C4-2B (cell line): ENCODE data around the gene NIPAL1.

Source experiments
- CTCF ChIP-seq: fragments of 450-650 bp; conservative IDR thresholded peaks from 2 replicates; pipeline ENCODE4 v1.5.1; 2017; ENCODE audit warnings: mild to moderate bottlenecking
- ZFX ChIP-seq: fragments of 450-650 bp; IDR thresholded peaks from 2 replicates; pipeline ENCODE4 v1.6.1; 2017

- TF ChIP-seq CTCF (no peak), ZFX (no peak)
These were observed 23.0 kb downstream of the NIPAL1 start for GRCh38 chr4:48039561-48039960.
